Stimulated activated CD8-positive, alpha-beta memory T cell treated with anti-CD3 and anti-CD28 coated beads, Interleukin-7, amount 100 ng/mL, for 24 hours (primary cell): ENCODE measurements around the gene EP300.
"Not testable (repeated sequence)": the region's sequence is repeated elsewhere in the genome, so short reads cannot be mapped to it uniquely, and the experiment has no call there.

Source experiments
- DNase-seq: peaks from one replicate; pipeline ENCODE4 v3.0.0-alpha.2; 2020; ENCODE audit warnings: low read depth

EP300 gene

GRCh38 chr22:41085842-41086241, 6.5 kb upstream of the EP300 start:
- no peak for DNase-seq

DNA sequence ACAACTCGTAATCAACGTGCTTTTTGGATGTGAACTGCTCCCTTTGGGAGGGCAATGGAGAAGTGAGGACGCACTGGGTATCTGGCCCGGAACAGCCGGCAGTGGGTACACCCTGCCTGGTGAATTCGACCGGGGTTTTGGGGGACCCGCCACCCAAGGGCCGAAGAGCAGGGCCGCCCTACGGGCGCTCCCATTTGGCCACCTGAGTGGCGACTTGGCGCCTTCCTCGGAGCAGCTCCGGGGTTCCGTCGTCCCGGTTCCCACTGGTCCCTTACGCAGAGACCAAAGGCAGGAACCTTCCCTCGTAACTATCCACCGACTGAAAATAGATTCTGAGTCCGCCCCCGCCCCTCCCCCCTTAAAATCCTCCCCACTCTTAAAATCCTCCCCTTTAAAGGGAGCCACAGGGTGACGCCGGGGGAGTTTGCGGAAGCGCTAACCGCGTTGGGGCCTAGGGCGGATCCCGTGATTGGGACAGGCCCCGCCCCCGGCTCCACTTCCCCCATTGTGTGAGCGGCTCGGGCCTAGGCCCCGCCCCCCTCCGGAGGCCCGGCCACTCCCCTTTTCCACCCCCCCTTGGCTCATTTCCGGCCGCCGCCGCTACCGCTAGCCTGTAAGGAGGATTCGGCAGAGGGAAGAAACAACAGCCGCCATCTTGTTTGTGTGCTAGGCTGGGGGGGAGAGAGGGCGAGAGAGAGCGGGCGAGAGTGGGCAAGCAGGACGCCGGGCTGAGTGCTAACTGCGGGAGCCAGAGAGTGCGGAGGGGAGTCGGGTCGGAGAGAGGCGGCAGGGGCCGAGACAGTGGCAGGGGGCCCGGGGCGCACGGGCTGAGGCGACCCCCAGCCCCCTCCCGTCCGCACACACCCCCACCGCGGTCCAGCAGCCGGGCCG, 1.0 kb upstream of the EP300 start:
- DNase-seq: peak; percentile 96

DNA sequence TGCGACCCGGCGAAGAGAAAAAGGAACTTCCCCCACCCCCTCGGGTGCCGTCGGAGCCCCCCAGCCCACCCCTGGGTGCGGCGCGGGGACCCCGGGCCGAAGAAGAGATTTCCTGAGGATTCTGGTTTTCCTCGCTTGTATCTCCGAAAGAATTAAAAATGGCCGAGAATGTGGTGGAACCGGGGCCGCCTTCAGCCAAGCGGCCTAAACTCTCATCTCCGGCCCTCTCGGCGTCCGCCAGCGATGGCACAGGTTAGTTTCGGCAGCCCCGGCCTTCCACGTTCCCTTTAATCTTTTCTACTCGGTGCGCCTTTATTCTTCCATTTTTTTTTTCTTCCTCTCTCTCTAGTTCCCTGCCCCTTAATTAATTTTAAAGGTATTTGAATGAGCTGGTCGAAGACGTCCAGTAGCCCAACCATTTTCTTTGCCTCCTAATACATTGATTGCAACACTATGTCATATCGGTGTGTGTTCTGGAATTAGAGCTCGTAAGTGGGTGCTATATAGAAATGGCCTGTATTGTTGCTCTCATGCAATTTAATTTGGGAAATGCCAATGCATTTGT, 537 bp downstream of the EP300 start:
- DNase-seq: no peak

DNA sequence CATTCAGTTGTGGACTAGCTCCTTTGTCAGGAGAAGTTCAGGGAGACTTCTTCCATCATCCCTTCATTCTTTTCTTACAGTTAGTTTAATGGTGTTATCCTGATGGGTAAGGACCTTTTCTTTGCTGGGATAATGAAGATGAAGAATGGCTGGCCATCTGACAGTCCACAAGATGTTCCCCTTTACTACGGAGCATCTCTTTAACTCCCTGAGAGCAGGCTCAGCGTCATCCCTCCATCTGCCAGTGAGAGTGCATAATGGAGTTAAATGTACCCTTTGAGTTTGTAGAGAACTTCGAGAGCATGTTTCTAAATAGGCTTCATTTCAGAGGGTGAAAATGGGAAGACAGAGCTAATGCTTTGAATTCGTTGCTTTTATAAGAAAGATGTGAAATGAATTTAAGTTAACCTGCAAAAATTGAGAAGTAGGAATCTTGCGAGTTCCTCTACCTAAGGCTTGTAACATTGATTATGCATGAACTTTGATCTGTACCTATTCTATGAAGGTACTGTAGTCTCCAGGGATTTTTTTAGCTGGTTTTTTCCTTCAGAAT, 1.7 kb downstream of the EP300 start:
- DNase-seq: no peak

GRCh38 chr22:41096391-41096790, 4.0 kb downstream of the EP300 start:
- no peak for DNase-seq

DNA sequence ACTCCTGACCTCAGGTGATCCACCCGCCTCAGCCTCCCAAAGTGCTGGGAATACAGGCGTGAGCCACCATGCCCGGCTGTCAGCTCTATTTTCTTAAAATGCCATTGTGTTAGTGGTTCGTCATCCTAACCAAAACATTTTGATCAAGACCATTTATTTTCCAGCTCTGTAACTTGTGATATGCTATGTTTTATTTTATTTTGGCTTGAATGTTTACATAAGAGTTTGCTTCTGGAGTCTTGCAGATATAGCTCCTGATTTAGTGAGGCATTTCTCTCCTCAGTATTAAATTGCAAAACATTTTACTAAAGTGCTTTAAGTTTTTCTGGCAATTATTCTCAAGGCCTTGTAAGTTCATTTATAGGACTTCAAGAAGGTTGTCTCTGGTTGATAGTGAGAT, 4.4 kb downstream of the EP300 start:
- DNase-seq: no peak

DNA sequence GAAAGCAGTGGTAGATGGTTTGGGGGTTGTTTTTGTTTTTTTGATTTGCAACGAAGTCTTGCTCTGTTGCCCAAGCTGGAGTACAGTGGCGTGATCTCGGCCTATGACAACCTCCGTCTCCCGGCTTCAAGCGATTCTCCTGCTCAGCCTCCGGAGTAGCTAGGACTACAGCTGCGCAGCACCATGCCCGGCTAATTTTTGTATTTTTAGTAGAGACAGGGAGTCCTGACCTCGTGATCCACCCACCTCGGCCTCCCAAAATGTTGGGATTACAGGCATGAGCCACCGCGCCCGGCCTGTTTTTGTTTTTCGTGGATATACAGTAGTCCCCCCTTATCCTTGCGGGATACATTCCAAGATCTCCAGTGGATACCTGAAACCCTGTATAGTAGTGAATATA, 6.6 kb downstream of the EP300 start:
- DNase-seq: no peak

DNA sequence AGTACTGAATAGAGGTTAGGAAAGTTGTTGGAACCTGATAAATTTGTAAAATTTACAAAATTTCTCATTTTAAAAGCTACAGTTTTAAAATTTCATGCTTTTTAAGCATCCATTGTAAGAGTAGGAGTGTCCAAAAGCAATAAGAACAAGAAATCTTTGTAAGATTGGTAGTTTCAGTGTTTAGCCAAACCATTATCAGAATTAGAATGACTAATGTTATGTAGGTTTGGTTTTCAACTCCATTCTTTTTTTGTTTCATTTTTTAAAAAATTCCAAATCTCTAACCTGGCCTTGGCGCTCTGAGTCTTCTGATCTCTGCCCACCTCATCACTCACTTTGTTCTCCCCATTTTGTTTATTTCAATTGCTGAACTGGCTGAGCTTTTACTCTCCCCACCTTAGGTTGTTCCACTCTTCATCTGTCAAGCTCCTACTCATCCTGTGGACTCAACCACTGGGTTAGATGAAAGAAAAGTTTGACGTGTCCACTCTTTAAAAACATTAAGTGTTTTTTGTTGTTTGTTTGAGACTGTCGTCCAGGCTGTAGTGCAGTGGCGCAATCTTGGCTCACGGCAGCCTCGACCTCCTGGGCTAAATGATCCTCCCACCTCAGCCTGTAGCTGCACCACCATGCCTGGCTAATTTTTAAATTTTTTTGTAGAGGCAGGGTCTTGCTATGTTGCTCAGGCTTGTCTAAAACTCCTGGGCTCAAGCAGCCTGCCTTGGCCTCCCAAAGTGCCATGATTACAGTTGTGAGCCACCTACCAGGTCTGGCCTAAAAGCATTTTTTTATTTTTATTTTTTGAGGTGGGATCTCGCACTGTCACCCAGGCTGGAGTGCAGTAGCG, 14.0 kb downstream of the EP300 start:
- DNase-seq: no peak

GRCh38 chr22:41106969-41107325, 14.6 kb downstream of the EP300 start:
- DNase-seq: not testable (repeated sequence)

- DNase-seq: no peak
These were observed 18.6 kb downstream of the EP300 start for GRCh38 chr22:41110968-41111367.

GRCh38 chr22:41116342-41116741, 23.9 kb downstream of the EP300 start:
- no peak for DNase-seq

- no peak for DNase-seq
These were observed 25.0 kb downstream of the EP300 start for GRCh38 chr22:41117127-41117965.

DNA sequence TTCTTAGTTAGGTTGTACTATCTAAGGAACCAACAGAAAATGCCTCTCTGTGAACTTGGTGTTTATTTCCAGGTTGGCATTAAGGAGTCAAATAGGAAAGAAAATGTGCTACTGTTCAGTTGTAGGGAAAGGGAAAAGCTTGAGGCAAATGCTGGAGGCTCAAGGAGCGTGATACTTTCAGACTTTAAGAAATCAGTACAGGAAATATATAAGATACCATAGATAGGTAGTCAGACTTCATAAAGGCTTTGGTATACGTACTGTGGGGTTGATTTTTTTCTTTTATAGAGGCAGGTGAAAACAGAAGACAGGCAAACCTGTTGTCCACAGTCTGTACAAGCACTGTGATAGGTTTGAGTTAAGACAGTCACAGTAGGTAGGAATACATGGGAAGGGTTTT, 30.8 kb downstream of the EP300 start:
- no peak for DNase-seq

DNA sequence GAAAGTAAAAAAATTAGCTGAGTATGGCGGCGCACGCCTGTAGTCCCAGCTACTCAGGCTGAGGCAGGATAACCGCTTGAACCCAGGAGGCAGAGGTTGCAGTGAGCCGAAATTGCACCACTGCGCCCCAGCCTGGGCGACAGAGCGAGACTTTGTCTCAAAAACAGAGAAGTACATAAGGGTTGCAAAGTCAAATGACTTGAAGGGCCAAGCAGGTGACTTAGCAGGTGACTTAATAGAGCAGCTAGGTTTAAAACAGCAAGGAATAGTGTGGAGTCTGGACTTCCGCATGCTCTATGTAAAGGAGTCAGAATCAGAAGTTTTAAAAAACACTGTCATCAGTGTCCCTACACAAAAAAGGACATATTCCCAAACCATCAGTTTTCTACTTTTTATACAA, 31.7 kb downstream of the EP300 start:
- DNase-seq: no peak

DNA sequence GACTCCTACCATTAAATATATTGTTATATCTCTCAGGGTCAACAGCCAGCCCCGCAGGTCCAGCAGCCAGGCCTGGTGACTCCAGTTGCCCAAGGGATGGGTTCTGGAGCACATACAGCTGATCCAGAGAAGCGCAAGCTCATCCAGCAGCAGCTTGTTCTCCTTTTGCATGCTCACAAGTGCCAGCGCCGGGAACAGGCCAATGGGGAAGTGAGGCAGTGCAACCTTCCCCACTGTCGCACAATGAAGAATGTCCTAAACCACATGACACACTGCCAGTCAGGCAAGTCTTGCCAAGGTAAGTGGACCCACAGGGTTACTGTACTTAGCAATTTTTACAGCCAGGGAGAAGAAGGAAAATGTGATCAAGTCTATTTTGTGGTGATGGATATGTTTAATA, 35.1 kb downstream of the EP300 start:
- DNase-seq: no peak

GRCh38 chr22:41128606-41129005, 36.2 kb downstream of the EP300 start:
- DNase-seq: no peak

DNA sequence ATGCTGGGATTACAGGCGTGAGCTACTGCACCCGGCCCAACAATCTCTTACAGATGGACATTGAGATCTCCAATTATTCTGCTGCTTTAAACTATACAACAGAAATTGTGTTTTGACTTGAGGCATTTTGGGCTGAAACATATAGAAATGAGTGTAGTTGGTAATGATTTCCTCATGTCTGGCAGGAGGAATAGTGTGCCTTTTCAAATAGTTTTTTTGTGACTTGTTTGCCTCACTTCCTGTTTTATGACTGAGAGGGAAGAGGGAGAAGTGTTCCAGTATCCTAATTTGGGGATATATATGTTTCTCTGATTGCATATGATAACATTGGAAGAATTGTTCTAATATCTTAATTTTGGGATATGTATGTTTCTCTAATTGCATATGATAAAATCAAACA, 40.2 kb downstream of the EP300 start:
- DNase-seq: no peak

- DNase-seq: no peak
These were observed 48.1 kb downstream of the EP300 start for GRCh38 chr22:41140365-41140957.

- not testable (repeated sequence) for DNase-seq
These were observed 53.5 kb downstream of the EP300 start for GRCh38 chr22:41145921-41146320.

- no peak for DNase-seq
These were observed 54.2 kb downstream of the EP300 start for GRCh38 chr22:41146573-41146972.

DNA sequence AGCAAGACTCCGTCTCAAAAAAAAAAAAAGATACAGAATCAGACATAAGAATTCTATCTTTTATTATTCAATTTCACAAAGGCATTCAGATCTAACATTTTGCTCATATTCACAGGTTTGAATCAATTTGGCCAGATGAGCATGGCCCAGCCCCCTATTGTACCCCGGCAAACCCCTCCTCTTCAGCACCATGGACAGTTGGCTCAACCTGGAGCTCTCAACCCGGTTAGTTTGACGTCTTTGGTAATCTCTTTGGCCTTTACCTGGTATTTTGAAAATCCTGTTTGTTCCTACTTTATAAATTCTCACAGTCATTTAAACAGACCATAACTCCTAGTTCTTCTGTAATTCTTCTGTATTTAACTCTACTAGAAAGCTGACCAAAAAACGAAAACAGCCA, 55.3 kb downstream of the EP300 start:
- no peak for DNase-seq
